GM18511 (cell line): ENCODE results near the gene CCDC77.
"Not testable (repeated sequence)": the region's sequence is repeated elsewhere in the genome, so short reads cannot be mapped to it uniquely, and the experiment has no call there.

Source experiments
- ATAC-seq: cut with Tn5 transposase; IDR thresholded peaks from one replicate; pipeline ENCODE4 v1.9.1; 2021; ENCODE audit warnings: mild to moderate bottlenecking, moderate library complexity; ENCODE audit not compliant: unreplicated experiment

The CCDC77 gene

DNA sequence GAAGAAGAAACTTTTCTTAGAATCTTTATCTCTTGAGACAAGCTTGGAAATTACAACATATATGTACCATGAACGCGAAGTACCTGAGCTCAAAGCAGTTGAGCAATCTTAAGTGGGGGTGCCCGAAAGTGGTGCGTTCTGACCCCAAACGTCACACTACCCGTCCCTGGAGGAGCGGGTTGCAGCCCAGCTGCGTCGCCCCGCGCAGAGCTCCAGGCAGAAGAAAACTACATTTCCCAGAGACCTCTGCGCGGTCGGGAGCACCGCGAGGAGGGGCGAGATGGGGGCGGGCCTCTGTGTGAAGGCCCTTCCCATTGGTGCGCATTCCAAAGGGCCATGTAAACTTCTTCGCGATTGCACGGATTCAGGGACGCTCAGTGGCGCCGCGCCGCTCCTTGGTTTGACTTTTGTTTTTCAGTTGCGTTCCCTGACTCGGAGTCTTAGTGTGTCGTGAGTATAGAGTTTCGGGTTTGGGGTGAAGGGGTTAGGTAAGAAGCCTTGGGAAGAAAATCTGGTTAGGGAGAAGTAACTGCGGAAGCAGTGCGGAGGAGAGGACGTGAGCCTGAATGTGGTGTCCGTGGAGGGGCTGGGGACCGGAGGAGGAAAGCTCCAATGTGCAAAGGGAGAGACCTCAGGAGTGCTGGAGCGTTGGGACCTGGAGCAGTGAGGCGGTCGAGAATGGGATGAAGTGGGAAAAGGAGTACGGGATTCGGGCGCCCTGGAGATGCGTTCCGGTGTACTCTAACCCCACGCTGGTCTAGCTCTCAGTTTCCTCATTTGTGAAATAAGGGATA, at the start of gene CCDC77:
CCDC77 (plus strand) TSS at position 410 of the 794 bp plus-strand sequence. CDS start 7,740 bp downstream, outside the sequence.
- peak; percentile 96 for ATAC-seq

DNA sequence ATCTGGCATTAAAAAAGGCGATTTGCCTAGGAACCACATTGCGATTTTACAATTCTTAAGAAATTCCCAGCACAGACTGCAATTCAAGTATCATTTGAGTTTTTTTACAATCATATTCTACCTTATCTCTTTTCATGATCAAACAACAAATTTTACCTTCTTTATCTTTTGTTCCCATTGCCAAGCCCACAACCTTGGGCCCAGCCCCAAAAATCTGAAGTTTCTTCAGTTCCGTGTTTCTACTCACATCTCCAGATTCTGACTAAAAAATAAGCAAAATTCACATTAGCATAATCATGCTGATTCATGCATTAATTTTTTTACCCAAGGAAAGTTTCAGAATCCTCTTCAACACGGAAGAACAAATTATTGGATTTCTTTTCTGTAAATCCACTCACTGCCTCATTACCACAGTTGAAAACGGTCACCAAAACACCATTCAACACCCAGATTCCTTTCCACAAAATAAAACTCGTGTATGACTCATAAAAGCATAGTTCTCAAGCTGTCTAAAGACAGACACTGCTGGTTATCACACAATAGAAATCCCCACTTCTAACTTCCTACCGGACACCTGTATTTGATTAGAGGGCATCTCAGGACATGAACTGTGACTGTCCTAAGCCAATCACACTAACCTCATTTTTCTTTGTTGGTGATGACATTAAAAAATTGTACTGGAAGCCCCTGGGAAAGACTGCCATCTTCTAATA, 45.0 kb upstream of the CCDC77 start:
- ATAC-seq: no peak

DNA sequence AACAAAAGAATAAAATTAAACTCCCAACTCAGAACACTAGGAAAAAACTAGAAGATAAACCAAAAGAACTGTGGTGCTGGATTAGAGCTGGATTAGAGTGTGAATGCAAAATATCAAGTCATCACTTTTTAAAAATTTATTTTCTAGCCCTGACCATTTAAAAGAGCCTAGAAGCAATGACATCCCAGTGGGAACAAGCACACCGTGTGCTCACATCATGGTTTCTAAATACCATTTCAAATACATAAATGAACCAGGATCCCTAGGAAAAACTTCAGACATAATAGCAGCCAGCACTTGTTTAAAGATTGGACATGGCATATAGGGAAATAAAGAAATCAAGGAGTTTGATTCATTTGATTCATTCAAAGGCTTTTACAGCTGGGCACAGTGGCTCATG, 42.4 kb upstream of the CCDC77 start:
- ATAC-seq: no peak

DNA sequence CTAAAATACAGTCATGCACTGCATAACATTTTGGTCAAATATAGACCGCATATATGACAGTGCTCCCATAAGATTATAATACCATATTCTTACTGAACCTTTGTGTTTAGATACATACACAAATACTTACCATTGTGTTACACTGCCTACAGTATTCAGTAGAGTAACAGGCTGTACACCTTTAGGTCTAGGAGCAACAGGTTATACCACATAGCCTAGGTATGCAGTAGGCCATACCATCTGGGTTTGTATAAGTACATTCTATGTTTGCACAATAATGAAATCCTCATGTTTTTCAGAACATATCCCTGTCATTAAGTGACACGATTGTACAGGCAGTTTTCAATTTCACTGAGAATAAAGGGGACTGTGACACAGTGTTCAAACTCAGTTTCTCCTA, 34.6 kb upstream of the CCDC77 start:
- no peak for ATAC-seq

DNA sequence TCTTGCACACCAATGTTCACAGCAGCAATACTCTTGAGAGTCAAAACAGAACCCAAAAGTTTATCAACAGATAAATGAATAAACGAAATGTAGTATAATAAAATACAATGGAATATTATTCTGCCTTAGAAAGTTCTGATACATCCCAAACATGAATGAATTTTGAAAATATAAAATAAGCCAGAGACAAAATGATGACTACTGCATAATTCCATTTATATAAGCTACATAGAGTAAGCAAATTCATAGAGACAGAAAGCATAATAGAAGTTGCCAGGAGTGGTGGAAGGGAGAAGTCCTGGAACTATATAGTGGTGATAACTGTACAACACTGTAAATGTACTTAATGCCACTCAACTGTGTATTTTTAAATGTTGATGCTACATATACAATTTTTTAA, 33.5 kb upstream of the CCDC77 start:
- no peak for ATAC-seq

DNA sequence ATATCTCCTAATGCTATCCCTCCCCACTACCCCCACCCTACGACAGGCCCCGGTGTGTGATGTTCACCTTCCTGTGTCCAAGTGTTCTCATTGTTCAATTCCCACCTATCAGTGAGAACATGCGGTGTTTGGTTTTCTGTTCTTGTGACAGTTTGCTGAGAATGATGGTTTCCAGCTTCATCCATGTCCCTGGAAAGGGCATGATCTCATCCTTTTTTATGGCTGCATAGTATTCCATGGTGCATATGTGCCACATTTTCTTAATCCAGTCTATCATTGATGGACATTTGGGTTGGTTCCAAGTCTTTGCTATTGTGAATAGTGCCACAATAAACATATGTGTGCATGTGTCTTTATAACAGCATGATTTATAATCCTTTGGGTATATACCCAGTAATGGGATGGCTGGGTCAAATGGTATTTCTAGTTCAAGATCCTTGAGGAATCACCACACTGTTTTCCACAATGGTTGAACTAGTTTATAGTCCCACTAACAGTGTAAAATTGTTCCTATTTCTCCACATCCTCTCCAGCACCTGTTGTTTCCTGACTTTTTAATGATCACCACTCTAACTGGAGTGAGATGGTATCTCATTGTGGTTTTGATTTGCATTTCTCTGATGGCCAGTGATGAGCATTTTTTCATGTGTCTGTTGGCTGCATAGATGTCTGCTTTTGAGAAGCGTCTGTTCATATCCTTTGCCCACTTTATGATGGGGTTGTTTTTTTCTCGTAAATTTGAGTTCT, 30.5 kb upstream of the CCDC77 start:
- ATAC-seq: not testable (repeated sequence)

DNA sequence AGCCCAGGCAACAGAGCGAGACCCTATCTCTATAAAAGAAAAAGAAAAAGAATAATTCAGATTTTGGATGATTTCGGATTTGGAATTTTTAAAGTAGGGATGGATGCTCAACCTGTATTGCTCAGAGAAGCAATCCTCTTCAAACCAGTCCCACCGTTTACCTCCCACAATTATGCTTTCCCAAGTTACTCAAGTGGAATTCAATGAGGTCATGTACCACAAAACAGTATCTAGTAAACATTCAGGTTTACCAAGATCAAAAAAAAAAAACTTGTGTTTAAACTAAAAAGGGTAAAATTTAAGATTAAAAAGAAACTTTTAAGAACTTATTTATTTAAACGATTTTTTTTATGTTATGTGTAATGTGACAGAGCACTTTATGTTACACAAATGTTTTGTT, 14.8 kb upstream of the CCDC77 start:
- no peak for ATAC-seq

DNA sequence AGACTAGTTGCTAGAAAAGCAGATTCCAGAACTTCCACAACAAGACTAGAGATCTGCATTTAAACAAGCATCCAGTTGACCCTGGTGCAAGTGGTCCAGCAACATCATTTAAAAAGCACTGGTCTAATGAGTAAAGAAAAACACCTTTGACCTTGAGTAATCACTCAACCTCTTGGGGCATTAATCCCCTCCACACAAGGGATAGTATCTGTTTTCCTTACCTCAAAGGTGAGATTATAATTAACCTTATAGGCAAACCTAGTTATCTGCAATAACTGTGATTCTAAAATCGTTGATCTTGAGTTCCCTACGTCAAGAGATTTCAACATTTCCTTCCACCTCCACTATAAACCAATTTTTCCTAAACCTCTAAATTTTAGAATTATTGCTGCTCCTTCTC, 13.4 kb upstream of the CCDC77 start:
- ATAC-seq: no peak

DNA sequence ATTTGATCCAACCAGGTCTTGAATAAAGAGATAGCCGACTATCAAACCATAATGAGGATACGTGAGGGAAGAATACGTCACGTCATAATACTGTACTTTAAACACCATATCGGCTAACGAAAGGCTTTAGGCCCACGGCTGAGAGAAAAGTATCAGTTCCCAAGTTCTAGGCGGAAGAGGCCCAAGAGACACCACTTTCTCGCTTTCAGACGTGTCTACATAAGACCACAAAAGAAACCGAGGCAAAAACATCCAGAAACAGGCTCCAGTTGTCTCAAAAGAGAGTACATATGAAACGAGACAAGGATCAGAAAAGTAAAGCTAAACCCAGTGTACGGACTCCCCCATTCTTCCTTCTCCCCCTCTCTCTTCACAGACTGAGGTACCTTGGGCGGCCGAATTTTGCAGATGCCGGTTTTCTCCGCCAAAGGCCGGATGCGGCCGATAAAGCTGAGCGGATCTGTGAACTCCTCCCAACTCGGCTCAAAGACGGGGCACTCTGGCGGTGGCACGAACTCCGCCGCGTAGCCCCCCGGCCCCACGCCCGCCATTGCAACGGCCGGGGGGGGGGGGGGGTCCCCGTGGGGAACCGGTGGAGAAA, 12.8 kb upstream of the CCDC77 start:
- peak; percentile 42 for ATAC-seq

DNA sequence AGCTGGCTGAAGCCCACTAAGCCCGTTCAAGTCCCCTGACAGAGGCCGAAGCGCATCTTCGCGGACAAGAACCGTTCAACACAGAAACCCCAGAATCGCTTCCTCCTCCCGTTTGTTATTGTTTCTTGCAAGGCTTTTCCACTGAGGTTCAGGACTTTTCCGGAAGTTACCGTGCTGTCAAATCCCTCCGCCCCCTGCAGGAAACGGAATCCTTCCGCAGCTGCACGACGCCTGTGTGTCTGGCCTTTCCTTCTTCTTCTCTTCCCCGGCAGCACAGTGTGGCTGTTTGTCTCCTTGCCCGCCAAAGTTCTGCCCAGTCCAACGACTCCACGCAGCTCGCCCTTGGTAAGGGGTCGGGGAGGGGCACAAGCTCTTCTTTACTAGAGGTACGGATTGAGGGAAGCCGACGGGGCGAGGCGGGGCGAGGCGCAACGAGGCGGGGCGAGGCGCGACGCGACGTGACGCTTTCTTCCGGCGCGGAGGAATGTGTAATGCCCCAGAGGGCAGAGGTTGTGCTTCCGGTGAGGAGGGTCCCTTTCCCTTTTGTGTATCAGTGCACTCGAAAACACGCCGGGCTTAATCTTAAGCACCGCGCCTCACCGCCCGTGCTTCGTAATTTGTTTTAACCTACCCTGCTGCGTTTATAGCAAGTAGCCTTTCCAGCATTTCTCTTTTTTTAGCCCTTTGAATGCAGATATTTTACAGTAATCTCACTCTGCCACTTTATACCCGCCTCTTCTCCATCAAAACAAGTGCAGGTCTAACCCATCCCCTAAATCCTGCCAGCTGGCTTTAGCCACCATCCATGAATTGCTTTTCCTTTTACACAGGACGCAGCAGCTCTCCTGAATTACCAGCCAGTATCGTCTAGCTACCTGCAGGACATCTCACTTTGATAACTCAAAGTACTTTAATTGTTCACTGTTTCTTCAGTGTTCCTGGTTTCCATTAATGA, 12.0 kb upstream of the CCDC77 start, which contains the start of gene KDM5A:
KDM5A (minus strand) TSS at position 179 of the 955 bp plus-strand sequence. CDS start 229 bp downstream, outside the sequence.
- ATAC-seq: peak; percentile 92

DNA sequence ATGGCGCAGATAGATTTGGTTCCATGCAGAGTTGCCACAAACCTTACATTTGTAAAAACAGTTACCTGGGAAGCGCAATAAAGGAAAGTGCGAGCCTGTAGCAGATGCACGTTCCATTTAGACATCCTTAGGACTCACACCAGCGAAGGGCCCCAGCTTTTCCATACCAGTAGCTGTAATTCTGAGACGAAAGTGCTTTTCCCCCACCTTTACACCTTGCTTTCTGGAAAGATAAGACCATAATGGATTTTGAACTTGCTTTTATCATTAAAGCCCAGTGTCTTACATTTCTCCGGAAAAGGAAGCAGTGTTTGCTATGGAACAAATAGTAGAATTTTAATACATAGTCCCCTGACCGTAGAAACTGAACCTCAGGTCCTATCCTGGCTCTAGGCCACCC, 616 bp upstream of the CCDC77 start:
- no peak for ATAC-seq

DNA sequence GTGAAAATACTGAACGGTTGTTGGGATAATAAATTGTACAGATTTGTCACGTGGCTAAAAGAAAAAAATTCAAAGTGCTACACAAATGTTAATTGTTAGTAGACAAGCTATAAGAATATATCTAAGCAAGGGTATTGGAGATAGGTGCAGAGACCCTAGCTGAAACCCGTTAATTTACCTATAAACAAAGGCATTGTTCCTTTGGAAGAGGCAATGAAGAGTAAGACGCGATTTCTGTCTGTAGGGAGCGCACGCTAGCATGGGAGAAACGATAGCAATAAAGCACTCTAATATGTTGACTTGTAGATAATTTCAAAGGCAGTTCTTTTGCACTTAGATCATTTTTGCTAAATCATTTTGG, 565 bp downstream of the CCDC77 start:
- no peak for ATAC-seq

DNA sequence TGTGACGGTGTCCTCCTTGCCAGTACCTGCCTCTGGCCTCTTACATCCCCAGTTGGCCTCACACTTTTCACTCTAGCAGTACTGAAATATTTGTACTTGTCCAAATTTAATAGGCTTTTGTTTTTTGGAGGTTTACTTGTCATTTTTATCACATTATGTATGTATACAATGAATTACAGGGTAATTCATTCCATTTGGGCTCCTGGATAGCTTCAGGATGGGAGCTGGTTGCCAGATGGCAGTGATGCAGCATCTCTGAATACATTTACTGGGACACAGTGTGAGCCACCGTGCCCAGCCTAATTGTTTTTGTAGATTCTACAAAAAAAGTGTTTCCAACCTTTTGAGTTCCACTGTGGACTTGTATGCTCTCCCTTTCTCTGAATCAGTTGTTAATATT, 13.4 kb downstream of the CCDC77 start:
- no peak for ATAC-seq

DNA sequence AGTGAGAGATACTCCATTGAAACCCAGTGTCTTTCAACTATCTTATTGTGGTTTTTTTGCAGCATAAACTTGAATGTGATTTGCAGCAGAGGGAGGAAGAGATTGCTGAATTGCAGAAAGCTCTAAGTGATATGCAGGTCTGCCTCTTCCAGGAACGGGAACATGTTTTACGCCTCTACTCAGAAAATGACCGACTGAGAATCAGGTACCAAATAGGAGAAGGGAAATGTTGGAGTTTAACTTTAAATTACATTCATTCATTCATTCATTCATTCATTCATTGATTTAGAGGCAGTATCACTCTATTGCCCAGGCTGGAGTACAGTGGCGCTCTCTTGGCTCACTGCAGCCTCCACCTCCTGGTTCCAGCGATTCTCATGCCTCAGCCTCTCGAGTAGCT, 17.0 kb downstream of the CCDC77 start:
- no peak for ATAC-seq

DNA sequence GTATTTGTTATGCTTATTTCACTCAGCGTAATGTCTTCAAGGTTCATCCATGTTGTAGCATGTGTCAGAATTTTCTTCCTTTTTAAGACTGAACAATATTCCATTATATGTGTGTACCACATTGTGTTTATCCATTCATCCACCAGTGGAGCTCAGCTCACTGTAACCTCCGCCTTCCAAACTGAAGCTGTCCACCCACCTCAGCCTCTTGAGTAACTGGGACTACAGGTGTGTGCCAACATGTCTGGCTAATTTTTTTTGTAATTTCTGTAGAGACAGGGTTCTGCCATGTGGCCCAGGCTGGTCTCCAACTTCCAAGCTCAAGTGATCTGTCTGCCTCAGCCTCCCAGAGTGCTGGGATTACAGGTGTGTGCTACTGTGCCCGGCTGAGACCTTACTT, 21.1 kb downstream of the CCDC77 start:
- no peak for ATAC-seq

DNA sequence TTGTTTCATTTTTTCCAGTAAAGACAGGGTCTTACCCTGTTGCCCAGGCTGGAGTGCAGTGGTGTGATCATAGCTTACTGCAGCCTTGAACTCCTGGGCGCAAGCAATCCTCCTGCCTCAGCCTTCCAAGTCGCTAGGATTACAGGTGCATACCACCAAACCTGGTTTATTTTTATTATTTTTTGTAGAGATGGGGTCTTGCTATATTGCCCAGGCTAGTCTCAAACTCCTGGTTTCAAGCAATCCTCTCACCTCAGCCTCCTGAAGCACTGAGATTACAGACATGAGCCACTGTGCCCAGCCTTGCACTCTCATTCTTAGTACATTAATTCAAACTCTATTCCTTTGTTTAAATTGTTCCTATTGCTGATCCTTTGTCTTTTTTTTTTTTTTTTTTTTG, 34.3 kb downstream of the CCDC77 start:
- ATAC-seq: not testable (repeated sequence)

DNA sequence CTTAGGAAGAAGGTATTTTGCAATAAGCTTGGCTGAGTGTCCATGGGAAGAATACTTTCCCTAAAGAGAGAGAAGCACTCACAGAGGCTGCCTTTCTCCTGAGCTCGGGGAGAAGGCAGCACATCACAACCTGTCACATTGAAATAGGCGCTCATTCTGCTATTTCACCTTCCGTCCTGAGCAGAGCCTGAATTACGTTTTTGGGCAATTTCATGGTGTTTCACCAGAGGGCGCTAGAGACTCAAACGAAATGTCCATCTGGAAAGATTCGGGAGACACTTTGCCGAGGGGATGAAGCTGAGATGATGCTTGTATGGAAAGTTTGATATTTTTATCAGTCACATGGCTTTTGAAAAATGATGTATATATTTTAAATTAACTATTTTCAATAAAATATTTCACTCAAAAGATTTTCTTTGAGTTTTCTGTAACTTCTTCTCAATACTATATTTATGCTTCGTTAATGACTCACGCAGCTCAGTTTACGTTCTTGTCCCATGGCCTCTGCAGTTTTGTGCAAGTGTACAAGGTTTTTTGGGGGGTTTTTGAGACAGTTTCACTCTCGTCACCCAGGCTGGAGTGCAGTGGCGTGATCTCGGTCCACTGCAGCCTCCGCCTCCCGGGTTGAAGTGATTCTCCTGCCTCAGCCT, 40.9 kb downstream of the CCDC77 start:
- ATAC-seq: no peak

DNA sequence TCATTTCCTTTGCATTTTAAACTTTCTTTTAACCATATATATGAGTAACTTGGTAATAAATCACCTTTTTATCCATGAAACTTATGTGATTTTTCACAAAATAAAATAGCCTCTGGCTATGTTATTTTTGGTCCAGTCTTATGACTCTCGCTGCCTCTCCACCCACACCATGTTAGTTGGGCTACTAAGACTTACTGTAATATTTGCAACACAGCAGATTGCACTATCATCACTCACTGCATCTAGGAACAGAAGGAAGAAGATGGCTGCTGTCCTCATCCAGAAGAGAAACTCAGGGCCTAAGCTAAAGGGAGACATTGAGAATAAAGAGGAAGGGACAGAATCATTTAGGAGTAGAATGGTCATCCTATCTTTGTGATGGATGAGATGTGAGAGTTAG, 45.7 kb downstream of the CCDC77 start:
- ATAC-seq: no peak

DNA sequence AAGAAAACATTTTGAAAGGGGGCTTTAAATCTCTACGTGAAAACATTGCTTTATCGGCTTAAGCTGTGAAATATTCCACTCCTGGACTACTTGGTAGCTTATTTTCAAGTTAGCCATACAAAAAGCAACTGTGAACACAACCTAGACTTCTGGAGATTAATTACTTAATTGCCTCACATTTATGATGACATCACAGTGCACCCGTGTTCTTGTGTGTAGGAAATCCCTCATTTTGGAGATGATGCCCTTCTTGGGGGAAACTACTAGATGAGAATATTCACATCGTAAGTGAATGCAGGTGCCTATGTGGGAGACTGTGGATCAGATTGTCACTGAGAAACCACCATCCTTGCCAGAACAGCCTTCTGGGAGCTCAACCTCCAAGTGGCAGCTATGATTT, 47.8 kb downstream of the CCDC77 start:
- no peak for ATAC-seq

DNA sequence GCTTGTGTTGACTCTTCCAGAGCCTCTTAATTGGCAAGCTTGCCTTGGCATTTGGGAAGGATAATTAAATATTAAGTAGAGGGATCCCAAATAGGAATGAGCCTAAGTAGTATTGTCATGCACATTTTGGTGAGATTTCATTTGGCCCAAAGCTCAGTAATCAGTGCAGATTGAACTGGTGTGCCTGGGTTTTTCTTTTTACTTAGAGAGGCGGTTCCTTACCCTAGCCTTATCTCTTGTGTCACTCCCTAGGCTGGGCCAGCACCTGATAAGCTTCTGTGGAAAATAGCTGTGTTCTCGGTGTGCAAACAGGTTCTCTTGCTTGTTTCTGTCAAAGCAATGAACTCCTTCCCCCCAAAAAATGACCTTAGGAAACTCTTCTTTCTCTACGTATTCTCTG, 49.0 kb downstream of the CCDC77 start:
- no peak for ATAC-seq
